Measurements from ENCODE around the gene UBE2H.

DNA sequence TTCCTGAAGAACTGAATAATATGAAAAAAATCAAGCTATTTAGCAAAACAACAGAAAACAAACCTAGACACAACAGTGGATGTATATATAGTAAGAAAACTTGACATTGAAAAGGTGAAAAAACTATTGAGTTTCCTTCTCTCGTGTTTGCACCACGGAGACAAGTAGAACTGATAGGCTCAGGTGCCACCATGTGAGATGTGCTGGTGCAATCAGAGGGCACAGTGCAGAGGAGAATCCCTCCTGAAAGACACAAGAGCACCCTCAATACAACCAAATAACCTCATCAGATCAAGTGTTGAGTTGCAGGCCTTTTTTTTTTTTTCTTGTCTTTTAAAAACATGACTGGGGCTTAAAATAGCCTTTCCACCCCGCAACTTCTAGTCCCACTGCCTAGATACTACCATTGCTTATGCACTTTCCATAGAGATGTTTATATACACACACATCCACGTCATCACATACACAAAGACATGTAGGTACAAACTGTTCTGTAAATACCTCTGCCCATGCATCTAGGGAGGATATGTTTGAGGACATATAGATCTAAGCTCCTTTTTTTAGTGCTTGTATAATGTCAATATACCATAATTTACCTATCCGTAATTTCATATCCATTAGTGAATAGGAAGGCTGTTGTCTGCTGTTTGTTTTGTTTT, 54.1 kb downstream of the UBE2H start:
- TF ChIP-seq CTCF (IDR thresholded peaks at IDR 0.05), result no peak
- no peak for TF ChIP-seq POLR2A (IDR thresholded peaks at IDR 0.05)
- no peak for TF ChIP-seq EP300 (IDR thresholded peaks at IDR 0.05; ENCODE audit: low read depth)
- no peak for TF ChIP-seq POLR2AphosphoS5 (IDR thresholded peaks at IDR 0.05)
